Panc1 (cell line): ENCODE measurements around the gene SCIMP. TPM values are rescaled to one million over a fixed set of nuclear protein-coding genes. Genes with fewer than 3 reads are reported as not detected.

Experiments
- ATAC-seq: fragments of 200-7000 bp; cut with Tn5 transposase; 2 replicates; pipeline ENCODE4 v1.9.1; 2020; ENCODE audit warnings: mild to moderate bottlenecking, moderate library complexity
- BruUV-seq: library from RNA; stranded (reverse); fragments of 400-500 nt; replicated peaks from 2 replicates; lab custom pipeline; 2021; lab: Mats Ljungman, UMichigan
- CTCF ChIA-PET: fragments of 300-600 bp; sonication (Branson Sonifier 250); formaldehyde crosslinking; loops from one replicate; lab custom pipeline; 2022; ENCODE audit warnings: antibody characterized with exemption; lab: Charles Lee
- POLR2A ChIA-PET: fragments of 300-600 bp; sonication (Branson Sonifier 250); formaldehyde crosslinking; loops from one replicate; lab custom pipeline; 2022; ENCODE audit warnings: antibody characterized with exemption; lab: Charles Lee
- DNase-seq: peaks from one replicate; pipeline ENCODE4 v3.0.0-alpha.2; 2010; ENCODE audit warnings: low read depth, low spot score
- H3K27ac ChIP-seq: 2 replicates; pipeline ENCODE4 v1.5.1; 2011; ENCODE audit warnings: mild to moderate bottlenecking, low read length, inconsistent platforms
- H3K27me3 ChIP-seq: fragments of 200-500 bp; sonication (Bioruptor generic); 2 replicates; pipeline ENCODE4 v1.6.0; 2014; ENCODE audit warnings: low read length, inconsistent platforms; ENCODE audit not compliant: control insufficient read depth, insufficient read depth
- H3K36me3 ChIP-seq: fragments of 200-500 bp; sonication (Bioruptor generic); 2 replicates; pipeline ENCODE4 v1.5.1; 2014; ENCODE audit warnings: inconsistent platforms, mild to moderate bottlenecking, low read length, moderate library complexity; ENCODE audit not compliant: control insufficient read depth, insufficient read depth
- H3K4me1 ChIP-seq: 2 replicates; pipeline ENCODE4 v1.5.1; 2011; ENCODE audit warnings: inconsistent platforms, mild to moderate bottlenecking, low read length, moderate library complexity; ENCODE audit not compliant: control insufficient read depth, insufficient read depth
- H3K4me3 ChIP-seq, 2 experiments: 2 replicates each; pipeline ENCODE4 v1.5.1; 2011 to 2012; ENCODE audit warnings: low read depth in 2 of 2, low read length in 2 of 2, mild to moderate bottlenecking in 2 of 2, inconsistent platforms in 1 of 2, moderate library complexity in 1 of 2
- H3K9me3 ChIP-seq: fragments of 200-500 bp; sonication (Bioruptor generic); 2 replicates; pipeline ENCODE4 v1.5.1; 2014; ENCODE audit warnings: low read depth, mild to moderate bottlenecking, inconsistent platforms, low read length, moderate library complexity; ENCODE audit not compliant: control insufficient read depth, insufficient read depth
- POLR2AphosphoS5 ChIP-seq: IDR thresholded peaks from 2 replicates; pipeline ENCODE4 v1.6.1; 2012; ENCODE audit warnings: mild to moderate bottlenecking, low read depth, low read length, moderate library complexity
- SIN3A ChIP-seq: IDR thresholded peaks from 2 replicates; pipeline ENCODE4 v1.6.1; 2012; ENCODE audit warnings: low read depth, mild to moderate bottlenecking, low read length, moderate library complexity, borderline replicate concordance; ENCODE audit not compliant: insufficient read depth
- TCF7L2 ChIP-seq: IDR thresholded peaks from 2 replicates; pipeline ENCODE4 v1.6.1; 2011; ENCODE audit warnings: mild to moderate bottlenecking, low read depth, low read length, inconsistent platforms
- in situ Hi-C: cut with HindIII; loops from 2 replicates; pipeline ENCODE4 v1.10.0; 2016; ENCODE audit warnings: low sequenced_read_pairs, low pct_unique_long_range_greater_than_20kb
- intact Hi-C: fragments of 100-400 bp; cut with micrococcal nuclease; formaldehyde crosslinking; loops from one replicate; pipeline ENCODE4 v1.10.0; 2022; ENCODE audit not compliant: unreplicated experiment
- total RNA-seq: library from RNA; stranded (reverse); gene quantifications from one replicate; pipeline ENCODE4 v1.2.1, GENCODE V29; 2021; ENCODE audit not compliant: unreplicated experiment
- TF ChIP-seq, protein P1 (sequence below): fragments of 450-650 bp; IDR thresholded peaks from 2 replicates; pipeline ENCODE4 v1.5.1; 2017; ENCODE audit warnings: mild to moderate bottlenecking
- TF ChIP-seq, protein P2 (sequence below), 2 experiments: IDR thresholded peaks; 2 replicates each; pipeline ENCODE4 v1.6.1; 2011 to 2012; ENCODE audit warnings: low read depth in 2 of 2, control low read depth in 1 of 2, low read length in 1 of 2, mild to moderate bottlenecking in 1 of 2, moderate library complexity in 1 of 2; ENCODE audit not compliant: insufficient read depth in 1 of 2

Gene SCIMP
- total RNA-seq, 1 experiment from 2014 or later: not detected

DNA sequence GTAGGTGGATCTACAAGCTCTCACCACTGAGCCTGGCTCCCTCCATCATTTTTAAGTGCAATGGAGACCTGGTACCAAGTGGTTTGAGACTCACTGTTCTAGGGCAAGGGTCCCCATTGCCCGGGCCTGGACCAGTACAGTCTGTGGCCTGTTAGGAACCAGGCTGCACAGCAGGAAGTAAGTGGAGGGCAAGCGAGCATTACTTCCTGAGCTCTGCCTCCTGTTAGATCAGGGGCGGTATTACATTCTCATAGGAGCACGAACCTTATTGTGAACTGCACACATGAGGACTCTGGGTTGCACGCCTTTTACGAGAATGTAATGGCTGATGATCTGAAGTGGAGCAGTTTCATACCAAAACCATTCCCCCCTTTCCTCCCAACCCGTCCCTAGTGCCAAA lies 36.2 kb downstream of the SCIMP start:
- BruUV-seq: no TSS peak
- in situ Hi-C loops: no loop called here
- Histone ChIP-seq H3K4me1 (peaks cover 1% of the 10 kb centered on the region), H3K4me3 (no peak overlapping the region), H3K27me3 (no peaks in the 10 kb centered on the region), H3K27ac (no peak overlapping the region), H3K9me3 (no peaks in the 10 kb centered on the region), H3K36me3 (no peaks in the 10 kb centered on the region)
- no peak for DNase-seq
- no peak for ATAC-seq
- CTCF ChIA-PET: interaction anchor here (1.2 kb wide), 1 partner anchor 40 kb away, joined by 4 read pairs; no protein-coding TSS in a partner anchor
- no peak for TF ChIP-seq POLR2AphosphoS5
- TF ChIP-seq, protein P1, sequence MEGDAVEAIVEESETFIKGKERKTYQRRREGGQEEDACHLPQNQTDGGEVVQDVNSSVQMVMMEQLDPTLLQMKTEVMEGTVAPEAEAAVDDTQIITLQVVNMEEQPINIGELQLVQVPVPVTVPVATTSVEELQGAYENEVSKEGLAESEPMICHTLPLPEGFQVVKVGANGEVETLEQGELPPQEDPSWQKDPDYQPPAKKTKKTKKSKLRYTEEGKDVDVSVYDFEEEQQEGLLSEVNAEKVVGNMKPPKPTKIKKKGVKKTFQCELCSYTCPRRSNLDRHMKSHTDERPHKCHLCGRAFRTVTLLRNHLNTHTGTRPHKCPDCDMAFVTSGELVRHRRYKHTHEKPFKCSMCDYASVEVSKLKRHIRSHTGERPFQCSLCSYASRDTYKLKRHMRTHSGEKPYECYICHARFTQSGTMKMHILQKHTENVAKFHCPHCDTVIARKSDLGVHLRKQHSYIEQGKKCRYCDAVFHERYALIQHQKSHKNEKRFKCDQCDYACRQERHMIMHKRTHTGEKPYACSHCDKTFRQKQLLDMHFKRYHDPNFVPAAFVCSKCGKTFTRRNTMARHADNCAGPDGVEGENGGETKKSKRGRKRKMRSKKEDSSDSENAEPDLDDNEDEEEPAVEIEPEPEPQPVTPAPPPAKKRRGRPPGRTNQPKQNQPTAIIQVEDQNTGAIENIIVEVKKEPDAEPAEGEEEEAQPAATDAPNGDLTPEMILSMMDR: no peak
- TF ChIP-seq, protein P2, sequence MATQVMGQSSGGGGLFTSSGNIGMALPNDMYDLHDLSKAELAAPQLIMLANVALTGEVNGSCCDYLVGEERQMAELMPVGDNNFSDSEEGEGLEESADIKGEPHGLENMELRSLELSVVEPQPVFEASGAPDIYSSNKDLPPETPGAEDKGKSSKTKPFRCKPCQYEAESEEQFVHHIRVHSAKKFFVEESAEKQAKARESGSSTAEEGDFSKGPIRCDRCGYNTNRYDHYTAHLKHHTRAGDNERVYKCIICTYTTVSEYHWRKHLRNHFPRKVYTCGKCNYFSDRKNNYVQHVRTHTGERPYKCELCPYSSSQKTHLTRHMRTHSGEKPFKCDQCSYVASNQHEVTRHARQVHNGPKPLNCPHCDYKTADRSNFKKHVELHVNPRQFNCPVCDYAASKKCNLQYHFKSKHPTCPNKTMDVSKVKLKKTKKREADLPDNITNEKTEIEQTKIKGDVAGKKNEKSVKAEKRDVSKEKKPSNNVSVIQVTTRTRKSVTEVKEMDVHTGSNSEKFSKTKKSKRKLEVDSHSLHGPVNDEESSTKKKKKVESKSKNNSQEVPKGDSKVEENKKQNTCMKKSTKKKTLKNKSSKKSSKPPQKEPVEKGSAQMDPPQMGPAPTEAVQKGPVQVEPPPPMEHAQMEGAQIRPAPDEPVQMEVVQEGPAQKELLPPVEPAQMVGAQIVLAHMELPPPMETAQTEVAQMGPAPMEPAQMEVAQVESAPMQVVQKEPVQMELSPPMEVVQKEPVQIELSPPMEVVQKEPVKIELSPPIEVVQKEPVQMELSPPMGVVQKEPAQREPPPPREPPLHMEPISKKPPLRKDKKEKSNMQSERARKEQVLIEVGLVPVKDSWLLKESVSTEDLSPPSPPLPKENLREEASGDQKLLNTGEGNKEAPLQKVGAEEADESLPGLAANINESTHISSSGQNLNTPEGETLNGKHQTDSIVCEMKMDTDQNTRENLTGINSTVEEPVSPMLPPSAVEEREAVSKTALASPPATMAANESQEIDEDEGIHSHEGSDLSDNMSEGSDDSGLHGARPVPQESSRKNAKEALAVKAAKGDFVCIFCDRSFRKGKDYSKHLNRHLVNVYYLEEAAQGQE (IDR thresholded peaks at IDR 0.05; ENCODE audit: insufficient read depth in 1 of 2, low read depth in 2 of 2, low read length in 1 of 2): no peak
- no peak for TF ChIP-seq SIN3A
- no peak for TF ChIP-seq TCF7L2
- intact Hi-C loops: loop anchor here (5.0 kb wide), 1 partner anchor 39 kb away; no protein-coding TSS in a partner anchor
- POLR2A ChIA-PET: no interaction called here

DNA sequence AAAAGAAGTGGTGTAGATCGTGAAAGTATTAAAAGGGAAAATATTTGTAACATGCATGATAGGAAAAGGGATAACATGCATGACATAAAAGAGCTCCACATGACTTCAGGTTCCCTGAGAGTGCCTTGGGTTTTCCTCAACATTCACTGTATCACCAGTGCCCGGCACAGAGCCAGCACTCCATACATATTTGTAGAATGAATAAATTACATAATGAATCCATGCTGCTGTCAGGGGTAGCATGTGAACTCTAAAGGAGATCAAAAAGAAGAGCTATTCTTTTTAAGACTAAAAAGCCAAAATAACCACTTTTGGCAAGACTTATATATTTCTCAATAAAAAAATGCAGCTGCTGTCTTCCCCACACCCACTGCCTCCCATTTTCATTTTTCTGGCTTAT lies 40.3 kb downstream of the SCIMP start:
- intact Hi-C loops (no loop called here), in situ Hi-C loops (no loop called here)
- no peaks in the 10 kb centered on the region for H3K4me1 ChIP-seq
- no peaks in the 10 kb centered on the region for H3K27me3 ChIP-seq
- no peak overlapping the region for H3K27ac ChIP-seq
- ChIA-PET POLR2A (no interaction called here), CTCF (no interaction called here)
- peaks cover 12% of the 10 kb centered on the region; the same call in 1 of the 2 replicates for H3K9me3 ChIP-seq
- TF ChIP-seq POLR2AphosphoS5 (no peak), TCF7L2 (no peak), SIN3A (no peak)
- TF ChIP-seq, protein P2 (IDR thresholded peaks at IDR 0.05; ENCODE audit: insufficient read depth in 1 of 2, low read depth in 2 of 2, low read length in 1 of 2): no peak
- TF ChIP-seq, protein P1: no peak
- no peak for DNase-seq
- no peak overlapping the region for H3K4me3 ChIP-seq
- peaks cover 4% of the 10 kb centered on the region; the same call in 1 of the 2 replicates for H3K36me3 ChIP-seq
- ATAC-seq: no peak
- TSS peak; percentile 49 for BruUV-seq
